Keratinocyte (primary cell): ENCODE data around the gene NKD1. TPM values are rescaled to one million over a fixed set of nuclear protein-coding genes. Genes with fewer than 3 reads are reported as not detected.
"Not testable (repeated sequence)": the region's sequence is repeated elsewhere in the genome, so short reads cannot be mapped to it uniquely, and the experiment has no call there.

Experiments
- DNase-seq: peaks from one replicate; pipeline ENCODE4 v3.0.0-alpha.2; 2011; ENCODE audit warnings: low read depth, missing footprints, low spot score
- FAIRE-seq: peaks from 2 replicates; lab custom pipeline; 2011; peaks lifted over from hg19 to GRCh38; lab: Jason Lieb, UNC
- H2AFZ ChIP-seq: 2 replicates; pipeline ENCODE4 v1.6.0; 2012; ENCODE audit warnings: low read length, control low read depth, inconsistent platforms; ENCODE audit not compliant: control insufficient read depth
- H3K27ac ChIP-seq: 2 replicates; pipeline ENCODE4 v1.5.1; 2011; ENCODE audit warnings: low read length; ENCODE audit not compliant: control insufficient read depth, insufficient read depth
- H3K27me3 ChIP-seq: 3 replicates; pipeline ENCODE4 v1.6.0; 2011; ENCODE audit warnings: low read length; ENCODE audit not compliant: control insufficient read depth, insufficient read depth; ENCODE audit errors: extremely low read depth
- H3K36me3 ChIP-seq, 2 experiments: 2 replicates in 1 of 2; 3 replicates in 1 of 2; pipeline ENCODE4 v1.5.1; 2011; ENCODE audit warnings: low read length in 2 of 2, mild to moderate bottlenecking in 1 of 2; ENCODE audit not compliant: control insufficient read depth in 2 of 2, insufficient read depth in 2 of 2; ENCODE audit errors: extremely low read depth in 1 of 2
- H3K4me1 ChIP-seq: 3 replicates; pipeline ENCODE4 v1.5.1; 2011; ENCODE audit warnings: low read length; ENCODE audit not compliant: control insufficient read depth, insufficient read depth; ENCODE audit errors: extremely low read depth
- H3K4me2 ChIP-seq: 3 replicates; pipeline ENCODE4 v1.6.0; 2011; ENCODE audit warnings: low read depth, low read length; ENCODE audit not compliant: control insufficient read depth, insufficient read depth; ENCODE audit errors: extremely low read depth
- H3K4me3 ChIP-seq, 3 experiments: fragments of 200-600 bp in 1 of 3; sonication (generic) in 1 of 3; 2 replicates in 2 of 3; 3 replicates in 1 of 3; pipeline ENCODE4 v1.5.1; 2011 to 2016; ENCODE audit warnings: low read length in 3 of 3, mild to moderate bottlenecking in 3 of 3, control low read depth in 2 of 3, inconsistent platforms in 1 of 3, low read depth in 1 of 3, mixed read lengths in 1 of 3, mixed run types in 1 of 3, moderate library complexity in 1 of 3; ENCODE audit not compliant: control insufficient read depth in 2 of 3, insufficient read depth in 2 of 3; ENCODE audit errors: extremely low read depth in 1 of 3
- H3K79me2 ChIP-seq: 2 replicates; pipeline ENCODE4 v1.6.0; 2012; ENCODE audit warnings: low read length; ENCODE audit not compliant: control insufficient read depth, insufficient read depth
- H3K9ac ChIP-seq: 3 replicates; pipeline ENCODE4 v1.6.0; 2011; ENCODE audit warnings: low read length; ENCODE audit not compliant: control insufficient read depth, insufficient read depth; ENCODE audit errors: extremely low read depth
- H3K9me1 ChIP-seq: 3 replicates; pipeline ENCODE4 v1.6.0; 2011; ENCODE audit warnings: low read length; ENCODE audit not compliant: control insufficient read depth, insufficient read depth; ENCODE audit errors: extremely low read depth
- H3K9me3 ChIP-seq: 2 replicates; pipeline ENCODE4 v1.5.1; 2012; ENCODE audit warnings: low read depth, low read length; ENCODE audit not compliant: control insufficient read depth
- H4K20me1 ChIP-seq: 3 replicates; pipeline ENCODE4 v1.6.0; 2011; ENCODE audit warnings: low read length; ENCODE audit not compliant: control insufficient read depth, insufficient read depth; ENCODE audit errors: extremely low read depth
- CTCF ChIP-seq, 3 experiments: IDR thresholded peaks in 1 of 3; conservative IDR thresholded peaks in 1 of 3; optimal IDR thresholded peaks in 1 of 3; 2 replicates in 2 of 3; 3 replicates in 1 of 3; pipeline versions ENCODE3 to v1.5.1; 2011; ENCODE audit warnings: low read length in 3 of 3, mild to moderate bottlenecking in 3 of 3, moderate library complexity in 2 of 3, control low read depth in 1 of 3, inconsistent platforms in 1 of 3; ENCODE audit not compliant: insufficient read depth in 2 of 3; ENCODE audit errors: extremely low read depth in 1 of 3
- EZH2 ChIP-seq: IDR thresholded peaks from one replicate; pipeline ENCODE4 v1.6.1; 2012; ENCODE audit warnings: inconsistent platforms, mild to moderate bottlenecking, low read length, moderate library complexity
- dilution Hi-C: fragments of 300-500 bp; cut with MboI; formaldehyde crosslinking; loops from one replicate; pipeline ENCODE4 v1.7.0; 2020; ENCODE audit warnings: low sequenced_read_pairs; ENCODE audit not compliant: extremely low pct_ligation_motif_present
- polyA plus RNA-seq, 5 experiments: library from polyadenylated mRNA; depleted of rRNA in 3 of 5; stranded (reverse) in 3 of 5; stranded (forward) in 1 of 5; unstranded in 1 of 5; fragments of >200 nt; gene quantifications; 1 replicate in 1 of 5; 2 replicates in 3 of 5; 3 replicates in 1 of 5; pipeline versions ENCODE4 v1.2.1 to v1.2.3, GENCODE V29; 2011 to 2012; ENCODE audit warnings: missing spikeins in 2 of 5, low read depth in 1 of 5, low replicate concordance in 1 of 5

Gene NKD1
- polyA plus RNA-seq, 1 donor (not counting 4 experiments of a cell fraction or from before 2014, with no cell fraction given) = 0.62 TPM

- dilution Hi-C loops = no loop called here
- H3K4me2 ChIP-seq = no peak overlapping the region
- no peaks in the 10 kb centered on the region for H3K79me2 ChIP-seq
- H3K27ac ChIP-seq = no peak overlapping the region
- no peaks in the 10 kb centered on the region for H3K27me3 ChIP-seq
- H2AFZ ChIP-seq = no peak overlapping the region
- H3K36me3 ChIP-seq = no peaks in the 10 kb centered on the region
- H3K9me3 ChIP-seq = no peaks in the 10 kb centered on the region
- no peaks in the 10 kb centered on the region for H3K9me1 ChIP-seq
- H3K4me3 ChIP-seq = no peak overlapping the region
- peaks cover 25% of the 10 kb centered on the region for H3K4me1 ChIP-seq
- H4K20me1 ChIP-seq = no peaks in the 10 kb centered on the region
- FAIRE-seq (no peak), DNase-seq (no peak)
- no peak for TF ChIP-seq EZH2
- TF ChIP-seq CTCF (optimal IDR thresholded peaks at IDR 0.05 in 1 of 3, IDR thresholded peaks at IDR 0.05 in 1 of 3, conservative IDR thresholded peaks at IDR 0.05 in 1 of 3; ENCODE audit: extremely low read depth in 1 of 3, insufficient read depth in 2 of 3, low read length in 3 of 3) = no peak
- H3K9ac ChIP-seq = no peak overlapping the region
Observed at GRCh38 chr16:50534958-50535357, 13.2 kb upstream of the NKD1 start.

- H3K27ac ChIP-seq = no peak overlapping the region
- H3K36me3 ChIP-seq = no peaks in the 10 kb centered on the region
- DNase-seq = no peak
- no peak overlapping the region for H3K9ac ChIP-seq
- no peak overlapping the region for H3K4me2 ChIP-seq
- H2AFZ ChIP-seq = no peak overlapping the region
- no peak for FAIRE-seq
- no peaks in the 10 kb centered on the region for H3K79me2 ChIP-seq
- no peaks in the 10 kb centered on the region for H3K27me3 ChIP-seq
- H3K4me1 ChIP-seq = peaks cover 21% of the 10 kb centered on the region
- no peak overlapping the region for H3K4me3 ChIP-seq
- H3K9me1 ChIP-seq = no peaks in the 10 kb centered on the region
- TF ChIP-seq EZH2 (no peak), CTCF (optimal IDR thresholded peaks at IDR 0.05 in 1 of 3, IDR thresholded peaks at IDR 0.05 in 1 of 3, conservative IDR thresholded peaks at IDR 0.05 in 1 of 3; ENCODE audit: extremely low read depth in 1 of 3, insufficient read depth in 2 of 3, low read length in 3 of 3) (no peak)
- H3K9me3 ChIP-seq = no peaks in the 10 kb centered on the region
- H4K20me1 ChIP-seq = no peaks in the 10 kb centered on the region
- dilution Hi-C loops = no loop called here
Observed at GRCh38 chr16:50535506-50536257, 12.5 kb upstream of the NKD1 start.

GRCh38 chr16:50536258-50536645, 11.9 kb upstream of the NKD1 start:
- DNase-seq, H3K4me2 ChIP-seq, H3K4me3 ChIP-seq, H3K36me3 ChIP-seq, H3K27ac ChIP-seq, H3K9ac ChIP-seq, H3K79me2 ChIP-seq, FAIRE-seq, H4K20me1 ChIP-seq, H3K27me3 ChIP-seq, H3K9me3 ChIP-seq, dilution Hi-C loops, H2AFZ ChIP-seq, H3K9me1 ChIP-seq: not testable (repeated sequence)
- H3K4me1 ChIP-seq = peaks cover 18% of the 10 kb centered on the region
